H1 (cell line): ENCODE results near the gene MPLKIP. TPM values are rescaled to one million over a fixed set of nuclear protein-coding genes. Genes with fewer than 3 reads are reported as not detected.

ENCODE experiments used
- CTCF ChIA-PET: fragments of 300-600 bp; sonication (Branson Sonifier 250); formaldehyde crosslinking; loops from one replicate; lab custom pipeline; 2021; ENCODE audit not compliant: partially characterized antibody; lab: Charles Lee
- POLR2A ChIA-PET: fragments of 300-600 bp; sonication (Branson Sonifier 250); formaldehyde crosslinking; loops from one replicate; lab custom pipeline; 2021; ENCODE audit warnings: inconsistent platforms; ENCODE audit not compliant: partially characterized antibody; lab: Charles Lee
- DNase-seq, 2 experiments: peaks; one replicate each; pipeline versions ENCODE4 v3.0.0 to v3.0.0-alpha.2; 2010 to 2022; ENCODE audit warnings: low spot score in 2 of 2, low read depth in 1 of 2, mixed read lengths in 1 of 2
- FAIRE-seq: peaks from 2 replicates; lab custom pipeline; 2011; peaks lifted over from hg19 to GRCh38; lab: Jason Lieb, UNC
- H2AFZ ChIP-seq: 2 replicates; pipeline ENCODE4 v1.8.1; 2012; ENCODE audit warnings: low read length, inconsistent platforms
- H2AK5ac ChIP-seq: 2 replicates; pipeline ENCODE4 v1.6.1; 2013; ENCODE audit warnings: low read depth, low read length
- H2BK120ac ChIP-seq: replicated peaks from 2 replicates; pipeline ENCODE3; 2013; ENCODE audit warnings: low read depth, low read length, inconsistent platforms
- H2BK12ac ChIP-seq: 2 replicates; pipeline ENCODE4 v1.6.1; 2013; ENCODE audit warnings: low read depth, low read length
- H2BK15ac ChIP-seq: 2 replicates; pipeline ENCODE4 v1.6.1; 2013; ENCODE audit warnings: low read length
- H2BK20ac ChIP-seq: 2 replicates; pipeline ENCODE4 v1.6.1; 2013; ENCODE audit warnings: low read length
- H2BK5ac ChIP-seq: 2 replicates; pipeline ENCODE4 v1.6.1; 2013; ENCODE audit warnings: low read depth, low read length
- H3K14ac ChIP-seq: 2 replicates; pipeline ENCODE4 v1.6.1; 2013; ENCODE audit warnings: inconsistent platforms; ENCODE audit not compliant: insufficient read length
- H3K18ac ChIP-seq: 2 replicates; pipeline ENCODE4 v1.6.1; 2013; ENCODE audit warnings: low read length; ENCODE audit errors: extremely low read depth
- H3K23ac ChIP-seq: 2 replicates; pipeline ENCODE4 v1.6.1; 2013; ENCODE audit warnings: inconsistent platforms; ENCODE audit not compliant: insufficient read length
- H3K23me2 ChIP-seq: 2 replicates; pipeline ENCODE4 v1.6.1; 2013; ENCODE audit warnings: low read depth, low read length
- H3K27ac ChIP-seq: 2 replicates; pipeline ENCODE4 v1.6.1; 2011; ENCODE audit warnings: low read depth, low read length, inconsistent platforms
- H3K27me3 ChIP-seq, 4 experiments: replicated peaks in 1 of 4; 1 replicate in 1 of 4; 2 replicates in 3 of 4; pipeline versions ENCODE4 v1.6.1 to v1.8.1; 2011 to 2013; ENCODE audit warnings: low read length in 3 of 4, mild to moderate bottlenecking in 3 of 4, inconsistent platforms in 2 of 4, mixed read lengths in 2 of 4, moderate library complexity in 1 of 4; ENCODE audit not compliant: control insufficient read depth in 3 of 4, insufficient read depth in 3 of 4; ENCODE audit errors: extremely low read depth in 1 of 4
- H3K36me3 ChIP-seq, 4 experiments: 2 replicates each; pipeline versions ENCODE4 v1.6.1 to v1.8.1; 2011 to 2013; ENCODE audit warnings: mild to moderate bottlenecking in 4 of 4, low read length in 3 of 4, moderate library complexity in 2 of 4, control low read depth in 1 of 4, inconsistent platforms in 1 of 4; ENCODE audit not compliant: insufficient read depth in 4 of 4, control insufficient read depth in 2 of 4
- H3K4ac ChIP-seq: replicated peaks from 2 replicates; pipeline ENCODE3; 2013; ENCODE audit warnings: low read length, low read depth, mixed read lengths, inconsistent platforms; ENCODE audit not compliant: insufficient read length
- H3K4me1 ChIP-seq, 4 experiments: replicated peaks in 1 of 4; 1 replicate in 1 of 4; 2 replicates in 3 of 4; pipeline versions ENCODE4 v1.6.1 to v1.8.1; 2011 to 2013; ENCODE audit warnings: low read length in 3 of 4, inconsistent platforms in 2 of 4, mixed read lengths in 1 of 4; ENCODE audit not compliant: insufficient read depth in 4 of 4, control insufficient read depth in 3 of 4
- H3K4me2 ChIP-seq, 2 experiments: 2 replicates each; pipeline versions ENCODE4 v1.6.1 to v1.8.1; 2011 to 2013; ENCODE audit warnings: low read depth in 2 of 2, low read length in 2 of 2, control low read depth in 1 of 2, inconsistent platforms in 1 of 2, mild to moderate bottlenecking in 1 of 2; ENCODE audit not compliant: insufficient read depth in 1 of 2
- H3K4me3 ChIP-seq, 4 experiments: fragments of 200-600, 300-600 bp in 1 of 4; sonication (generic), shearing (Covaris generic), sonication (Bioruptor Twin) in 1 of 4; 2 replicates each; pipeline versions ENCODE4 v1.5.1 to v1.8.1; 2011 to 2016; ENCODE audit warnings: low read length in 4 of 4, low read depth in 3 of 4, control low read depth in 2 of 4, inconsistent platforms in 2 of 4, mild to moderate bottlenecking in 2 of 4, mixed read lengths in 1 of 4, moderate library complexity in 1 of 4; ENCODE audit not compliant: insufficient read depth in 2 of 4; ENCODE audit errors: extremely low read depth in 1 of 4
- H3K56ac ChIP-seq: replicated peaks from 2 replicates; pipeline ENCODE3; 2013; ENCODE audit warnings: low read depth, mild to moderate bottlenecking, mixed read lengths, low read length, inconsistent platforms; ENCODE audit not compliant: insufficient read length
- H3K79me1 ChIP-seq: 2 replicates; pipeline ENCODE4 v1.6.1; 2013; ENCODE audit warnings: low read depth, low read length, control low read depth
- H3K79me2 ChIP-seq, 2 experiments: 2 replicates each; pipeline versions ENCODE4 v1.6.1 to v1.8.1; 2012 to 2013; ENCODE audit warnings: low read length in 2 of 2, mild to moderate bottlenecking in 2 of 2, inconsistent platforms in 1 of 2; ENCODE audit not compliant: insufficient read depth in 2 of 2, control insufficient read depth in 1 of 2
- H3K9ac ChIP-seq, 4 experiments: replicated peaks in 1 of 4; 1 replicate in 1 of 4; 2 replicates in 3 of 4; pipeline versions ENCODE4 v1.6.1 to v1.8.1; 2011 to 2013; ENCODE audit warnings: low read depth in 3 of 4, low read length in 3 of 4, control low read depth in 2 of 4, mild to moderate bottlenecking in 2 of 4, moderate library complexity in 2 of 4, inconsistent platforms in 1 of 4; ENCODE audit errors: extremely low read depth in 1 of 4
- H3K9me3 ChIP-seq, 2 experiments: 2 replicates each; pipeline versions ENCODE4 v1.6.1 to v1.8.1; 2012 to 2013; ENCODE audit warnings: mild to moderate bottlenecking in 2 of 2, moderate library complexity in 2 of 2, control low read depth in 1 of 2, inconsistent platforms in 1 of 2, low read depth in 1 of 2, low read length in 1 of 2, mixed read lengths in 1 of 2; ENCODE audit not compliant: insufficient read depth in 2 of 2
- H4K20me1 ChIP-seq, 2 experiments: replicated peaks in 1 of 2; 2 replicates each; pipeline versions ENCODE3 to v1.8.1; 2011 to 2013; ENCODE audit warnings: inconsistent platforms in 2 of 2, low read length in 2 of 2, mild to moderate bottlenecking in 1 of 2; ENCODE audit not compliant: insufficient read depth in 2 of 2, control insufficient read depth in 1 of 2
- H4K5ac ChIP-seq: 2 replicates; pipeline ENCODE4 v1.6.1; 2013; ENCODE audit warnings: low read length, low read depth, mixed read lengths, inconsistent platforms; ENCODE audit not compliant: insufficient read length
- H4K8ac ChIP-seq: 2 replicates; pipeline ENCODE4 v1.8.0; 2013; ENCODE audit warnings: mild to moderate bottlenecking, moderate library complexity, low read length, inconsistent platforms; ENCODE audit not compliant: insufficient read depth; ENCODE audit errors: extremely low read depth
- H4K91ac ChIP-seq: replicated peaks from 2 replicates; pipeline ENCODE3; 2013; ENCODE audit warnings: low read length, mixed read lengths, inconsistent platforms; ENCODE audit not compliant: insufficient read length
- E2F6 ChIP-seq: IDR thresholded peaks from 2 replicates; pipeline ENCODE4 v1.6.1; 2012; ENCODE audit warnings: inconsistent platforms
- YY1 ChIP-seq: IDR thresholded peaks from 2 replicates; pipeline ENCODE4 v1.6.1; 2011; ENCODE audit warnings: low read depth, mild to moderate bottlenecking, low read length
- WGBS, 2 experiments: shearing (Covaris generic) in 1 of 2; methylation state at CpG; one replicate each; pipeline versions ENCODE4 v1.1.6 to v1.1.7; 2013 to 2015; ENCODE audit warnings: low lambda C conversion rate in 2 of 2, mixed read lengths in 2 of 2, inconsistent platforms in 1 of 2, low coverage in 1 of 2, missing lambda C conversion rate in 1 of 2; ENCODE audit not compliant: insufficient replicate concordance in 2 of 2, insufficient coverage in 1 of 2, insufficient read length in 1 of 2; ENCODE audit errors: extremely low coverage in 1 of 2, missing lambda C conversion rate in 1 of 2; 5-methylcytosine and 5-hydroxymethylcytosine counted together
- polyA plus RNA-seq, 7 experiments: library from polyadenylated mRNA; depleted of rRNA in 3 of 7; stranded (reverse) in 5 of 7; unstranded in 2 of 7; fragments of >200 nt in 5 of 7; fragments of 200-250 nt in 2 of 7; gene quantifications; 1 replicate in 5 of 7; 2 replicates in 1 of 7; 4 replicates in 1 of 7; pipeline versions ENCODE4 v1.2.1 to v1.2.3, GENCODE V29; 2011 to 2013; ENCODE audit warnings: missing spikeins in 2 of 7, mixed read lengths in 2 of 7
- total RNA-seq: library from RNA; stranded (reverse); fragmentation: NEBNext Ultra II Directional; extraction: Animal tissue kit (Norgen Biotek cat#: 25700); gene quantifications from 2 replicates; pipeline ENCODE4 v1.2.1, GENCODE V29; 2021

MPLKIP gene
- total and polyA plus RNA-seq, 2 of the 8 experiments (the other 6 are each of a cell fraction or from before 2014, with no cell fraction given), result 57.2 to 73.4 TPM

DNA sequence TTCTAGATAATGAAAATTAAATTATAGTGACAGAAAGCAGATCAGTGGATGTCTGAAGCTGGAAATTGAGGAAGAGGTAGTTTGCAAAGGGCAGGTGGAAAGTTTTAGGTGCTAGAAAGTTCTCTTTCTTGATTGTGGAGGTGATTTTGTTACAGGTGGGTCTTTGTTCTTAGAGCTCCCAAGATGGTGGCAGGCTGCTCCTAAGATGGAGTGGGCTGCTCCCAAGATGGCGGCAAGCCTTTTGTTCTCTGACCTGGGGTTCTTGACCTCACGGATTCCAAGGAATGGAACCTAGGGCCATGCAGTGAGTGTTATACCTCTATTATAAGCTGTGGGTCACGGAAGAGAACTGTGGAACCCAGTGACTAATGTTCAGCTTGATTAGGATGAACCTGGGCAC is 32.9 kb upstream of the MPLKIP start:
- Histone ChIP-seq H4K20me1 (no peaks in the 10 kb centered on the region), H3K79me1 (no peaks in the 10 kb centered on the region), H2BK20ac (no peak overlapping the region), H3K23ac (no peak overlapping the region), H3K27ac (no peak overlapping the region), H3K9me3 (no peaks in the 10 kb centered on the region), H3K79me2 (no peaks in the 10 kb centered on the region), H3K56ac (no peak overlapping the region), H2AFZ (no peak overlapping the region), H3K18ac (no peak overlapping the region), H3K36me3 (no peaks in the 10 kb centered on the region), H4K5ac (no peak overlapping the region), H2BK120ac (no peak overlapping the region), H2BK5ac (no peak overlapping the region), H3K14ac (no peak overlapping the region), H2AK5ac (no peak overlapping the region), H2BK12ac (no peak overlapping the region), H3K9ac (no peak overlapping the region)
- FAIRE-seq, result no peak
- POLR2A ChIA-PET, result interaction anchor here (0.6 kb wide), 1 partner anchor 130 kb away, joined by 3 read pairs; no protein-coding TSS in a partner anchor
- TF ChIP-seq YY1, result peak; percentile 73
- no peak for TF ChIP-seq E2F6
- TF ChIP-seq, all 59 proteins: peak for 1
- WGBS, 2 experiments, result 94% methylated on average over 3 of the region's 3 CpGs; no CpG with 5 or more reads in 1 of the 2 experiments
- Histone ChIP-seq H3K23me2 (no peaks in the 10 kb centered on the region), H3K4me2 (no peak overlapping the region), H3K27me3 (no peaks in the 10 kb centered on the region), H2BK15ac (no peak overlapping the region), H4K91ac (no peak overlapping the region), H4K8ac (no peak overlapping the region), H3K4me1 (no peaks in the 10 kb centered on the region), H3K4me3 (no peak overlapping the region), H3K4ac (no peak overlapping the region)
- CTCF ChIA-PET, result no interaction called here
- no peak for DNase-seq
